CD8-positive, alpha-beta memory T cell (primary cell): ENCODE data around the gene VAV1. TPM values are rescaled to one million over a fixed set of nuclear protein-coding genes. Genes with fewer than 3 reads are reported as not detected.
A peak's percentile ranks its signal among the peaks of the same experiment; 100 is the strongest.
"Not testable (repeated sequence)": the region's sequence is repeated elsewhere in the genome, so short reads cannot be mapped to it uniquely, and the experiment has no call there.

ENCODE experiments used
- CTCF ChIA-PET: fragments of 350-600 bp; sonication (Branson Sonifier 250); formaldehyde crosslinking; loops from one replicate; lab custom pipeline; 2021; ENCODE audit warnings: antibody characterized with exemption; lab: Charles Lee
- POLR2A ChIA-PET: fragments of 350-600 bp; sonication (Branson Sonifier 250); formaldehyde crosslinking; loops from one replicate; lab custom pipeline; 2021; ENCODE audit warnings: antibody characterized with exemption; lab: Charles Lee
- DNase-seq, 5 donors: peaks; one replicate each; pipeline versions ENCODE4 v3.0.0 to v3.0.0-alpha.2; 2020 to 2022; ENCODE audit warnings: mixed read lengths in 1 of 5
- H3K27ac ChIP-seq: one replicate; pipeline ENCODE4 v1.7.0; 2013; ENCODE audit warnings: low read depth, mild to moderate bottlenecking, low read length, moderate library complexity
- H3K27me3 ChIP-seq: 2 replicates; pipeline ENCODE4 v1.7.0; 2013; ENCODE audit warnings: low read length, mild to moderate bottlenecking; ENCODE audit not compliant: insufficient read depth, poor library complexity, severe bottlenecking
- H3K36me3 ChIP-seq: 2 replicates; pipeline ENCODE4 v1.7.0; 2013; ENCODE audit warnings: mild to moderate bottlenecking, low read length, moderate library complexity; ENCODE audit not compliant: insufficient read depth
- H3K4me1 ChIP-seq: 2 replicates; pipeline ENCODE4 v1.7.0; 2013; ENCODE audit warnings: mild to moderate bottlenecking, low read length, moderate library complexity; ENCODE audit not compliant: insufficient read depth
- H3K4me3 ChIP-seq: 2 replicates; pipeline ENCODE4 v1.7.0; 2013; ENCODE audit warnings: mild to moderate bottlenecking, low read length
- H3K9me3 ChIP-seq: 2 replicates; pipeline ENCODE4 v1.7.0; 2013; ENCODE audit warnings: mild to moderate bottlenecking, low read length
- H3K27ac Mint-ChIP-seq, 8 donors: one replicate each; pipeline ENCODE4 v1.8.0; 2020 to 2021; ENCODE audit warnings: mixed read lengths in 8 of 8, mild to moderate bottlenecking in 6 of 8, inconsistent platforms in 3 of 8, moderate library complexity in 3 of 8
- H3K27me3 Mint-ChIP-seq, 2 donors: one replicate each; pipeline ENCODE4 v1.8.0; 2020 to 2021; ENCODE audit warnings: mixed read lengths in 2 of 2, mild to moderate bottlenecking in 1 of 2, moderate library complexity in 1 of 2
- H3K36me3 Mint-ChIP-seq, 3 donors: one replicate each; pipeline ENCODE4 v1.8.0; 2020 to 2021; ENCODE audit warnings: mixed read lengths in 3 of 3, inconsistent platforms in 1 of 3, mild to moderate bottlenecking in 1 of 3
- H3K4me1 Mint-ChIP-seq, 3 donors: one replicate each; pipeline ENCODE4 v1.8.0; 2020 to 2021; ENCODE audit warnings: mixed read lengths in 3 of 3, inconsistent platforms in 1 of 3, mild to moderate bottlenecking in 1 of 3
- H3K4me3 Mint-ChIP-seq, 7 donors: one replicate each; pipeline ENCODE4 v1.8.0; 2020 to 2021; ENCODE audit warnings: mixed read lengths in 7 of 7, mild to moderate bottlenecking in 6 of 7, moderate library complexity in 4 of 7, inconsistent platforms in 2 of 7
- H3K9me3 Mint-ChIP-seq, 5 donors: one replicate each; pipeline ENCODE4 v1.8.0; 2020 to 2022; ENCODE audit warnings: mixed read lengths in 5 of 5, mild to moderate bottlenecking in 3 of 5, moderate library complexity in 2 of 5, inconsistent platforms in 1 of 5
- polyA plus RNA-seq: library from polyadenylated mRNA; unstranded; fragments of 300-500 nt; fragmentation: Illumina TruSeq; gene quantifications from one replicate; pipeline ENCODE4 v1.2.3, GENCODE V29; 2021
- total RNA-seq, 2 experiments: library from RNA; stranded (reverse); gene quantifications; one replicate each; pipeline ENCODE4 v1.2.3, GENCODE V29; 2021

VAV1 gene
- total and polyA plus RNA-seq, 3 experiments from 2014 or later: 28.4 to 52.9 (median 51.9) TPM

DNA sequence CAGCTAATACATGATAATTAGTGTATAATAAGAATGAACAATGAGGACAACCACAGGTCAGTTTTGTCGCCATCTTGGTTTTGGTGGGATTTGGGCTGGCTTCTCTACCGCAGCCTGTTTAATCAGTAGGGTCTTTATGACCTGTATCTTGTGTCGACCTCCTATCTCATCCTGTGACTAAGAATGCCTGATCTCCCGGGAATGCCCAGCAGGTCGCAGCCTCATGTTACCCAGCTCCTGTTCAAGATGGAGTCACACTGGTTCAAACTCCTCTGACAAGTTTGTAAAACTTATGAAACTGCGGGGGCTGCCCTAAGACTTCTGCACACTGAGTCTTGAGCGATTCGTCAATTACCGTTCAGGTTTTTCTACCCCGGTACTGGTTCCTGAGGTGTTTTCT, 93.3 kb downstream of the VAV1 start:
- ChIA-PET CTCF (interaction anchor here (3.5 kb wide), 1 partner anchor 10 kb away, joined by 14 read pairs; no protein-coding TSS in a partner anchor), POLR2A (no interaction called here)
- DNase-seq: no peak
- Histone ChIP-seq H3K4me1 (peaks cover 18% of the 10 kb centered on the region), H3K9me3 (no peaks in the 10 kb centered on the region), H3K36me3 (no peaks in the 10 kb centered on the region), H3K27me3 (no peaks in the 10 kb centered on the region), H3K4me3 (no peak overlapping the region), H3K27ac (no peak overlapping the region)
- Mint-ChIP-seq H3K27ac (peak overlapping the region in 1 of 8 donors; percentile 52), H3K36me3 (no peaks in the 10 kb centered on the region), H3K4me3 (no peak overlapping the region), H3K27me3 (peaks cover 2 to 7% of the 10 kb centered on the region in 2 donors), H3K9me3 (no peaks in the 10 kb centered on the region), H3K4me1 (peaks cover 15 to 22% (median 20%) of the 10 kb centered on the region in 3 donors)

DNA sequence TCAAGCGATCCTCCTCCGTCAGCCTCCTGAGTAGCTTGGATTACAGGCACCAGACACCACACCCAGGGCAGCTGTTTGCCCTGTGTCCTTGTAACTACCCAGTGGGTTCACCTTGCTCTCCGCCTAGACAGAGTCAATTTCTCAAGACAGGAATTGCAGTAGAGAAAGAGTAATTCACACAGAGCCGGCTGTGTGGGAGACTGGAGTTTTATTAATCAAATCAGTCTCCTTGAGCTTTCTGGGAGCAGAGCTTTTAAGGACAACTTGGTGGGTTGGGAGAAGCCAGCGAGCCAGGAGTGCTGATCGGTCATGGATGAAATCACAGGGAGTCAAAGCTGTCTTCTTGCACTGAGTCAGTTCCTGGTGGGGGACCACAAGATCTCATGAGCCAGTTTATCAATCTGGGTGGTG, 94.2 kb downstream of the VAV1 start:
- H3K27ac ChIP-seq: no peak overlapping the region
- Mint-ChIP-seq H3K4me3 (no peak overlapping the region), H3K4me1 (peaks cover 13 to 20% (median 16%) of the 10 kb centered on the region in 3 donors), H3K36me3 (no peaks in the 10 kb centered on the region), H3K9me3 (no peaks in the 10 kb centered on the region), H3K27me3 (peaks cover 2 to 7% of the 10 kb centered on the region in 2 donors), H3K27ac (peak overlapping the region in 1 of 8 donors; percentile 14)
- H3K4me1 ChIP-seq: peaks cover 18% of the 10 kb centered on the region
- H3K4me3 ChIP-seq: no peak overlapping the region
- ChIA-PET CTCF (interaction anchor here (0.7 to 1.7 kb wide), 5 partner anchors 23 to 350 kb away, joined by 3 to 7 read pairs (median 3); no protein-coding TSS in a partner anchor), POLR2A (no interaction called here)
- no peak for DNase-seq
- H3K27me3 ChIP-seq: no peaks in the 10 kb centered on the region
- no peaks in the 10 kb centered on the region for H3K36me3 ChIP-seq
- H3K9me3 ChIP-seq: no peaks in the 10 kb centered on the region

DNA sequence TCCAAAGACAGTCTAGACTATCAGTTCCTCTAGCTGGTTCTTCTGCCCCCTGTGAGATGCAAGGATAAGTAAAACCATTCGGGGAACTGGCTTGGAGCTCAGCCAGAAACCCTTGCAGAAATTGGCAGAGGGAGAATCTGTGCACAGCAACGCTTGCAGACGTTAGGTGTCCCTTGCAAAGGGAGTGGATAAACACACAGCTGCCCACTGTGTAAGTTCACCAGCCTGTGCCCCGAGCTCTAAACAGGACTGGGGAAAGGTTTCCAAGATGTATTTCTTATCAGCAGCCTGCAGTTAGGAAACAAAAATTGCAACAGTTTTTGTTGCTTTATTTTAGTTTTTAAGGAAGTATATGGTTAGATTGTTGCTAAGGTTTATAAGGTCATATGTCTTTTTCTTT, 95.8 kb downstream of the VAV1 start:
- no peak for DNase-seq
- H3K9me3 Mint-ChIP-seq: no peaks in the 10 kb centered on the region
- H3K9me3 ChIP-seq: no peaks in the 10 kb centered on the region
- peak overlapping the region in 1 of 7 donors; percentile 7 for H3K4me3 Mint-ChIP-seq
- no peak overlapping the region for H3K27ac ChIP-seq
- ChIA-PET POLR2A (no interaction called here), CTCF (interaction anchor here (1.3 to 1.7 kb wide), 2 partner anchors 129 to 351 kb away, joined by 3 to 7 read pairs; no protein-coding TSS in a partner anchor)
- H3K4me1 Mint-ChIP-seq: peaks cover 3 to 8% (median 5%) of the 10 kb centered on the region in 3 donors
- H3K4me1 ChIP-seq: peaks cover 11% of the 10 kb centered on the region
- H3K36me3 Mint-ChIP-seq: no peaks in the 10 kb centered on the region
- peak overlapping the region in 1 of 8 donors; percentile 4 for H3K27ac Mint-ChIP-seq
- H3K36me3 ChIP-seq: no peaks in the 10 kb centered on the region
- peaks cover 2% of the 10 kb centered on the region in 2 donors for H3K27me3 Mint-ChIP-seq
- no peak overlapping the region for H3K4me3 ChIP-seq
- H3K27me3 ChIP-seq: no peaks in the 10 kb centered on the region

DNA sequence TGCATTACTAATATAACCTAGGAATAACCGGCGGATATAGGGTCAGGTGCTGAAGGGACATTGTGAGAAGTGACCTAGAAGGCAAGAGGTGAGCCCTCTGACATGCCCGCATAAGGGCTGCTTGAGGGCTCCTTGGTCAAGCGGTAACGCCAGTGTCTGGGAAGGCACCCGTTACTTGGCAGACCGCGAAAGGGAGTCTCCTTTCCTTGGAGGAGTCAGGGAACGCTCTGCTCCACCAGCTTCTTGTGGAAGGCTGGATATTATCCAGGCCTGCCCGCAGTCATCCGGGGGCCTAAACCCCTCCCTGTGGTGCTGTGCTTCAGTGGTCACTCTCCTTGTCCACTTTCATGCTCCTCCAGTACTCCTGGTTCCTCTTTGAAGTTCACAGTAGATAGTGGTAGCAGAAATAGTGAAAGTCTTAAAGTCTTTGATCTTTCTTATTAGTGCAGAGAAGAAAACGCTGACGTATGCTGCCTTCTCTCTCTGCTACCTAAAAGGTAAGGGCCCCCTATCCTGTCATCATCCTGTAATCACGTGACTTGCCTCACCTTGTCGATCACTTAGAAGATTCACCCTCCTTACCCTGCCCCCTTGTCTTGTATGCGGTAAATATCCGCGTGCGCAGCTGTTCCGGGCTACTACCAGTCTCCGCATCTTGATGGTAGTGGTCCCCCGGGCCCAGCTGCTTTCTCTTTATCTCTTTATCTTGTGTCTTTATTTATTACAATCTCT, 96.8 kb downstream of the VAV1 start:
- H3K9me3 Mint-ChIP-seq, POLR2A ChIA-PET, H3K36me3 ChIP-seq, H3K4me3 Mint-ChIP-seq, DNase-seq, H3K36me3 Mint-ChIP-seq, CTCF ChIA-PET, H3K9me3 ChIP-seq, H3K27me3 Mint-ChIP-seq, H3K27me3 ChIP-seq, H3K4me1 Mint-ChIP-seq, H3K27ac ChIP-seq, H3K4me3 ChIP-seq: not testable (repeated sequence)
- H3K4me1 ChIP-seq: peaks cover 11% of the 10 kb centered on the region
- peak overlapping the region in 1 of 8 donors; percentile 35 for H3K27ac Mint-ChIP-seq

DNA sequence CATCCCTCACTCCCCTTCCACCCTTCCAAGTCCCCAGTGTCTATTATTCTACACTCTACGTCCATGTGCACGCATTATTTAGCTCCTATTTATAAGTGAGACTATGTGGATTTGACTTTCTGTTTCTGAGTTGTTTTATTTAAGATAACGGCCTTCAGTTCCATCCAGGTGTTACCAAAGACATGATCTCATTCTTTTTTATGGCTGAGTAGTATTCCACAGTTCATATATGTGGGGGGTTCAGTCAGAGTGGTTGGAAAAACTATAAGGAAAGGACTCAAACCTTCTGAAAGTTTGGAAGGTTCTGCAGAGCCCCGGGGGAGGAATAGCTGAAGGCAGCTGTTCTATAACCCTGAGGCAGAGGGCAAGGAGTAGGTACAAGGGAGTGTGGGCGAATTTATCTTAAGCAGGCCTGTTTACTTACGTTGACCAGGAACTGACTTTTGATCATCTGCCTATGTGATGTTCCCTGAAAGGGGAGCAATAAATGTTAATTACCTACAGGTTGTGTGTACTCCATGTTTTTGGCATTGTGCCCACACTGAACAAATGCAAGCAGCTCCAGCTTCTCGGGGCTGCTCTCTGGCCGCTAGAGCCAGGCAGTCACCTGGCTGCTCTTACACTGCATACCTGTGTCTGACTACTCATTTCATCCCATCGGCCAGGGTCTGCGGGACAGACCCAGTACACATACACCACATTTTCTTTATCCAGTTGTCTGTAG, 101.4 kb downstream of the VAV1 start:
- no peaks in the 10 kb centered on the region for H3K9me3 Mint-ChIP-seq
- no peak overlapping the region for H3K4me3 Mint-ChIP-seq
- ChIA-PET CTCF (interaction anchor here (1.0 kb wide), 1 partner anchor 11 kb away, joined by 4 read pairs; no protein-coding TSS in a partner anchor), POLR2A (interaction anchor here (0.7 kb wide), 1 partner anchor 234 kb away, joined by 3 read pairs; no protein-coding TSS in a partner anchor)
- H3K9me3 ChIP-seq: no peaks in the 10 kb centered on the region
- peaks cover 0 to 5% (median 3%) of the 10 kb centered on the region in 3 donors for H3K4me1 Mint-ChIP-seq
- H3K27ac ChIP-seq: no peak overlapping the region
- no peaks in the 10 kb centered on the region for H3K27me3 ChIP-seq
- H3K36me3 Mint-ChIP-seq: no peaks in the 10 kb centered on the region
- H3K27me3 Mint-ChIP-seq: peaks cover 0 to 5% of the 10 kb centered on the region in 2 donors
- H3K4me3 ChIP-seq: no peak overlapping the region
- H3K27ac Mint-ChIP-seq: peak overlapping the region in 1 of 8 donors; percentile 70
- H3K4me1 ChIP-seq: peaks cover 5% of the 10 kb centered on the region
- H3K36me3 ChIP-seq: no peaks in the 10 kb centered on the region
- DNase-seq: no peak

DNA sequence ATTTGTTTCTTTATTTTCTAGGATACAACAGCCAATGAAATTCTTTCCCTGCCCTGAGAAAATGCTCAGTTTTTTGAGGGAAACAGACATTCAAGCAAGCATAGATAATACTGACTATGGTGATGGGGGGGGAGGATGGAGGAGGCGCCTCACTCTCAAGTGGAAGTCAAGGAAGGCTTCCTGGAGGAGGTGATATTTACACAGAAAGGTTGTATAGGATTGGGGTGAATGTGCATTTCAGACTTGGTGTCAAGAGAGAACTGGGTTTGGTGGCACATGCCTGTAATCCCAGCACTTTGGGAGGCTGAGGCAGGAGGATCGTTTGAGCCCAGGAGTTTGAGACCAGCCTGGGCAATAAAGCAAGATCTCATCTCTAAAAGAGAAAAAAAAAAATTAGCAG, 102.7 kb downstream of the VAV1 start:
- Mint-ChIP-seq H3K27ac (peak overlapping the region in 2 of 8 donors; percentile 38 to 51), H3K36me3 (peaks cover 0 to 9% (median 0%) of the 10 kb centered on the region in 3 donors), H3K4me1 (peaks cover 0 to 5% (median 3%) of the 10 kb centered on the region in 3 donors), H3K9me3 (peaks cover 0 to 3% (median 0%) of the 10 kb centered on the region in 5 donors), H3K4me3 (no peak overlapping the region), H3K27me3 (peaks cover 7 to 8% of the 10 kb centered on the region in 2 donors)
- no peaks in the 10 kb centered on the region for H3K27me3 ChIP-seq
- no peaks in the 10 kb centered on the region for H3K36me3 ChIP-seq
- no peaks in the 10 kb centered on the region for H3K9me3 ChIP-seq
- no peak overlapping the region for H3K4me3 ChIP-seq
- H3K27ac ChIP-seq: no peak overlapping the region
- peaks cover 5% of the 10 kb centered on the region for H3K4me1 ChIP-seq
- POLR2A ChIA-PET: no interaction called here
- CTCF ChIA-PET: interaction anchor here (3.6 kb wide), 1 partner anchor 11 kb away, joined by 14 read pairs; no protein-coding TSS in a partner anchor
- no peak for DNase-seq

DNA sequence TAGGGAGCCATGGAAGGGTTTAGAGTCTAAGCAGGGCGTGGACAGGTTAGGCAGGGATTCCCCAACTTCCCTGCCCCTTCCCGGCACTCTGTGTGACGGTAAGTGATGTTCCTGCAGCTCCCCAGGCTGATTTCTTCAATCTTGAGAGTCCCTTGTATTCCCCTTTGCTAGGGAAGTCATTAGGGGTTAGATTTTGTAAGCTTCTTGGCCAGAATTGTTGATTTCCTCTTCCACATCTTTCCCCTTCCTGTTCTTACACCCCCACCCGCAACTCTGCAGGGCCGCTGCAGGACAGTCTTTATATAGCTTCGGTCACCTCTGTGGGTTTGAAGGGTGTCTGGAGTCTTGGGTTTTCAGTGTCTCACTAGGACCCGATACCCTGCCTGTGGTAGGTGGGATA, 104.2 kb downstream of the VAV1 start:
- Mint-ChIP-seq H3K27me3 (peaks cover 8 to 9% of the 10 kb centered on the region in 2 donors), H3K4me1 (peaks cover 0 to 5% (median 3%) of the 10 kb centered on the region in 3 donors), H3K27ac (no peak overlapping the region), H3K4me3 (no peak overlapping the region), H3K9me3 (peaks cover 0 to 3% (median 0%) of the 10 kb centered on the region in 5 donors), H3K36me3 (peaks cover 0 to 9% (median 0%) of the 10 kb centered on the region in 3 donors)
- Histone ChIP-seq H3K9me3 (no peaks in the 10 kb centered on the region), H3K4me1 (peaks cover 5% of the 10 kb centered on the region), H3K36me3 (no peaks in the 10 kb centered on the region), H3K27me3 (no peaks in the 10 kb centered on the region), H3K27ac (no peak overlapping the region), H3K4me3 (no peak overlapping the region)
- ChIA-PET POLR2A (interaction anchor here (0.5 kb wide), 1 partner anchor 111 kb away, joined by 8 read pairs; no protein-coding TSS in a partner anchor), CTCF (interaction anchor here (3.6 kb wide), 1 partner anchor 12 kb away, joined by 14 read pairs; no protein-coding TSS in a partner anchor)
- DNase-seq: no peak
